K562 (cell line): ENCODE measurements around the gene OXNAD1. TPM values are rescaled to one million over a fixed set of nuclear protein-coding genes. Genes with fewer than 3 reads are reported as not detected.

ENCODE experiments used
- ATAC-seq: fragments of 200-7000 bp; cut with Tn5 transposase; 3 replicates; pipeline ENCODE4 v1.9.1; 2020; ENCODE audit warnings: moderate library complexity
- BruUV-seq: library from RNA; stranded (reverse); fragments of 400-500 nt; replicated peaks from 2 replicates; lab custom pipeline; 2021; lab: Mats Ljungman, UMichigan
- CTCF ChIA-PET: fragments of 300-600 bp; formaldehyde crosslinking; extraction: SDS; loops from one replicate; lab custom pipeline; 2021; ENCODE audit warnings: low intra/inter-chr PET ratio; lab: Yijun Ruan, JAX
- POLR2A ChIA-PET: fragments of 300-600, 350-650 bp; sonication (Branson Sonifier 250); formaldehyde crosslinking; extraction: SDS; loops from one replicate; lab custom pipeline; 2021; ENCODE audit warnings: antibody characterized with exemption, inconsistent platforms; lab: Yijun Ruan, JAX
- DNase-seq, 4 experiments: peaks; one replicate each; pipeline versions ENCODE4 v3.0.0 to v3.0.0-alpha.2; 2011 to 2018; ENCODE audit warnings: low spot score in 3 of 4, mixed read lengths in 3 of 4; ENCODE audit errors: extremely low read depth in 1 of 4
- FAIRE-seq: peaks from 2 replicates; lab custom pipeline; 2011; peaks lifted over from hg19 to GRCh38; lab: Jason Lieb, UNC
- H2AFZ ChIP-seq: 2 replicates; pipeline ENCODE4 v1.6.0; 2011; ENCODE audit warnings: low read depth, low read length, control low read depth, inconsistent platforms
- H3K27ac ChIP-seq: fragments of 200-600 bp; 3 replicates; pipeline ENCODE4 v1.8.0; 2011; ENCODE audit warnings: low read depth, mild to moderate bottlenecking, control low read depth, inconsistent platforms, low read length, moderate library complexity, mixed read lengths; ENCODE audit errors: extremely low read depth
- H3K27me3 ChIP-seq, 2 experiments: fragments of 300-600 bp in 1 of 2; 2 replicates in 1 of 2; 3 replicates in 1 of 2; pipeline versions ENCODE4 v1.6.0 to v1.8.0; 2011; ENCODE audit warnings: inconsistent platforms in 2 of 2, low read length in 2 of 2, mild to moderate bottlenecking in 1 of 2, mixed read lengths in 1 of 2, moderate library complexity in 1 of 2; ENCODE audit not compliant: control insufficient read depth in 2 of 2, insufficient read depth in 2 of 2
- H3K36me3 ChIP-seq: fragments of 300-600 bp; 3 replicates; pipeline ENCODE4 v1.8.0; 2011; ENCODE audit warnings: mild to moderate bottlenecking, low read length, inconsistent platforms; ENCODE audit not compliant: control insufficient read depth, insufficient read depth
- H3K4me1 ChIP-seq, 2 experiments: fragments of 200-600 bp in 1 of 2; replicated peaks in 1 of 2; 2 replicates in 1 of 2; 3 replicates in 1 of 2; pipeline versions ENCODE4 v1.5.1 to v1.8.0; 2011; ENCODE audit warnings: inconsistent platforms in 2 of 2, low read length in 2 of 2, mild to moderate bottlenecking in 1 of 2, mixed read lengths in 1 of 2, moderate library complexity in 1 of 2; ENCODE audit not compliant: control insufficient read depth in 2 of 2, insufficient read depth in 2 of 2
- H3K4me2 ChIP-seq: 2 replicates; pipeline ENCODE4 v1.6.1; 2011; ENCODE audit warnings: low read length, control low read depth, inconsistent platforms, mixed read lengths; ENCODE audit not compliant: insufficient read depth
- H3K4me3 ChIP-seq: fragments of 200-600 bp; sonication (generic), shearing (Covaris generic); 2 replicates; pipeline ENCODE4 v1.5.1; 2016; ENCODE audit warnings: control low read depth, inconsistent platforms
- H3K79me2 ChIP-seq: fragments of 200-600 bp; 3 replicates; pipeline ENCODE4 v1.8.0; 2011; ENCODE audit warnings: low read length, inconsistent platforms; ENCODE audit not compliant: control insufficient read depth, insufficient read depth
- H3K9ac ChIP-seq, 2 experiments: 2 replicates each; pipeline versions ENCODE4 v1.6.0 to v1.6.1; 2011; ENCODE audit warnings: low read depth in 2 of 2, low read length in 2 of 2, control low read depth in 1 of 2, inconsistent platforms in 1 of 2, mild to moderate bottlenecking in 1 of 2, mixed read lengths in 1 of 2; ENCODE audit not compliant: insufficient read depth in 1 of 2
- H3K9me1 ChIP-seq: one replicate; pipeline ENCODE4 v1.6.0; 2011; ENCODE audit warnings: inconsistent platforms, mild to moderate bottlenecking, low read length, moderate library complexity; ENCODE audit not compliant: control insufficient read depth, insufficient read depth
- H3K9me3 ChIP-seq: replicated peaks from 2 replicates; pipeline ENCODE4 v1.5.1; 2011; ENCODE audit warnings: low read depth, low read length, inconsistent platforms; ENCODE audit not compliant: control insufficient read depth, insufficient read depth
- H4K20me1 ChIP-seq: replicated peaks from 2 replicates; pipeline ENCODE4 v1.6.1; 2011; ENCODE audit warnings: low read length, inconsistent platforms, mixed read lengths; ENCODE audit not compliant: control insufficient read depth, insufficient read depth
- ARNT ChIP-seq, 2 experiments: fragments of 450-650 bp; IDR thresholded peaks; 2 replicates each; pipeline ENCODE4 v1.6.1; 2016; ENCODE audit warnings: mild to moderate bottlenecking in 1 of 2
- BCLAF1 ChIP-seq, 2 experiments: fragments of 450-650 bp in 1 of 2; IDR thresholded peaks; 2 replicates each; pipeline ENCODE4 v1.6.1; 2011 to 2017; ENCODE audit warnings: low read depth in 2 of 2, antibody characterized with exemption in 1 of 2, borderline replicate concordance in 1 of 2, low read length in 1 of 2, mild to moderate bottlenecking in 1 of 2, mixed read lengths in 1 of 2; ENCODE audit not compliant: control insufficient read depth in 1 of 2
- CREB5 ChIP-seq: fragments of 250-450 bp; sonication (Bioruptor Pico); IDR thresholded peaks from 2 replicates; pipeline ENCODE4 v1.5.0; 2020; ENCODE audit warnings: mild to moderate bottlenecking
- FOXA3 ChIP-seq, 2 experiments: fragments of 450-650 bp in 1 of 2; sonication (generic) in 1 of 2; formaldehyde crosslinking; IDR thresholded peaks in 1 of 2; conservative IDR thresholded peaks in 1 of 2; 2 replicates each; pipeline versions ENCODE4 v1.4.0 to v1.8.0; 2020 to 2022; ENCODE audit warnings: mild to moderate bottlenecking in 2 of 2, missing genetic modification reagents in 1 of 2
- KAT7 ChIP-seq: sonication (generic); formaldehyde crosslinking; IDR thresholded peaks from 2 replicates; pipeline ENCODE4 v1.8.0; 2022; ENCODE audit warnings: missing genetic modification reagents, mild to moderate bottlenecking, borderline replicate concordance
- NR1H2 ChIP-seq: sonication (generic); formaldehyde crosslinking; IDR thresholded peaks from 2 replicates; pipeline ENCODE4 v1.4.0; 2020; ENCODE audit warnings: mild to moderate bottlenecking, missing genetic modification reagents
- PHF21A ChIP-seq: fragments of 450-650 bp; IDR thresholded peaks from 2 replicates; pipeline ENCODE4 v1.6.1; 2017; ENCODE audit warnings: low read depth, borderline replicate concordance
- SREBF2 ChIP-seq: sonication (generic); formaldehyde crosslinking; IDR thresholded peaks from 2 replicates; pipeline ENCODE4 v1.4.0; 2020; ENCODE audit warnings: mild to moderate bottlenecking, missing genetic modification reagents
- THRB ChIP-seq: fragments of 450-650 bp; formaldehyde crosslinking; conservative IDR thresholded peaks from 2 replicates; pipeline ENCODE4 v1.4.0; 2022; ENCODE audit warnings: mild to moderate bottlenecking, missing genetic modification characterization
- XRCC4 ChIP-seq: IDR thresholded peaks from one replicate; pipeline ENCODE4 v1.6.1; 2011; ENCODE audit not compliant: insufficient read depth, insufficient read length; ENCODE audit errors: extremely low read depth
- ZNF561 ChIP-seq: fragments of 450-650 bp; formaldehyde crosslinking; conservative IDR thresholded peaks from 2 replicates; pipeline ENCODE4 v1.4.0; 2020; ENCODE audit warnings: mild to moderate bottlenecking, moderate library complexity
- WGBS: fragments of 100-300 bp; shearing (Covaris generic); methylation state at CpG from one replicate; pipeline ENCODE4 v1.1.6; 2016; ENCODE audit warnings: low coverage, mixed read lengths; ENCODE audit not compliant: insufficient coverage; ENCODE audit errors: missing lambda C conversion rate; 5-methylcytosine and 5-hydroxymethylcytosine counted together
- in situ Hi-C: fragments of 300-500 bp; cut with MboI; formaldehyde crosslinking; loops from 4 replicates; pipeline ENCODE4 v1.15.0; 2018; ENCODE audit warnings: inconsistent platforms, mixed read lengths
- intact Hi-C: fragments of 100-400 bp; cut with micrococcal nuclease; formaldehyde crosslinking; loops from 2 replicates; pipeline ENCODE4 v1.14.2; 2022
- polyA plus RNA-seq, 8 experiments: library from polyadenylated mRNA; depleted of rRNA in 4 of 8; stranded (reverse) in 5 of 8; unstranded in 3 of 8; fragments of >200 nt; fragmentation: Nextera tagmentation in 2 of 8; fragmentation: Illumina TruSeq in 1 of 8; extraction: Ambion mirVana in 2 of 8; extraction: Trizol in 1 of 8; gene quantifications; 2 replicates each; pipeline versions ENCODE4 v1.2.1 to v1.2.3, GENCODE V29; 2011 to 2014; ENCODE audit warnings: inconsistent platforms in 1 of 8, missing spikeins in 1 of 8
- total RNA-seq, 7 experiments: library from RNA; depleted of rRNA in 6 of 7; stranded (reverse); fragments of >200 nt in 6 of 7; fragmentation: Illumina TruSeq in 2 of 7; extraction: Trizol in 2 of 7; gene quantifications; 2 replicates each; pipeline versions ENCODE4 v1.2.1 to v1.2.3, GENCODE V29; 2011 to 2021; ENCODE audit warnings: low replicate concordance in 1 of 7

The OXNAD1 gene
- total and polyA plus RNA-seq, 9 of the 15 experiments (the other 6 are each of a cell fraction or from before 2014, with no cell fraction given) = 12.8 to 44.4 (median 41.1) TPM

GRCh38 chr3:16303037-16303575, 38.1 kb downstream of the OXNAD1 start (continued):
- TF ChIP-seq THRB (CRISPR knock-in tag) (no peak), FOXA3 (CRISPR knock-in tag; conservative IDR thresholded peaks at IDR 0.05 in 1 of 2, IDR thresholded peaks at IDR 0.05 in 1 of 2) (0 out of 4 replicates have a peak, but pooled peaks of 1 of the 2 experiments have one; percentile 16), XRCC4 (no peak)

GRCh38 chr3:16304061-16305010, 39.3 kb downstream of the OXNAD1 start:
- FAIRE-seq = peak; percentile 99
- Histone ChIP-seq H3K4me3 (no peak overlapping the region), H4K20me1 (peaks cover 15% of the 10 kb centered on the region), H3K4me2 (peak overlapping the region; percentile 59; the same call in 1 of the 2 replicates), H3K36me3 (peaks cover 88% of the 10 kb centered on the region), H3K27ac (peak overlapping the region; percentile 54), H2AFZ (no peak overlapping the region), H3K9ac (peak overlapping the region in 1 of 2 experiments; percentile 4; a peak in 1 of 4 replicates), H3K4me1 (peaks cover 11 to 58% of the 10 kb centered on the region in 2 experiments), H3K9me3 (no peaks in the 10 kb centered on the region), H3K9me1 (peaks cover 4% of the 10 kb centered on the region), H3K27me3 (no peaks in the 10 kb centered on the region), H3K79me2 (peaks cover 31% of the 10 kb centered on the region; the same call in 1 of the 3 replicates)
- no TSS peak for BruUV-seq
- ChIA-PET CTCF (no interaction called here), POLR2A (interaction anchor here (0.5 to 1.5 kb wide), 10 partner anchors 9 to 39 kb away, joined by 3 to 15 read pairs (median 4); partner anchors contain the start of genes DPH3 and OXNAD1)
- intact Hi-C loops (loop anchor here (1.0 kb wide), 2 partner anchors 14 to 242 kb away; no protein-coding TSS in a partner anchor), in situ Hi-C loops (no loop called here)
- peak; percentile 90 for ATAC-seq
- DNase-seq = peak; percentile 73 to 95 (median 86)
- WGBS = 7% methylated on average over 2 of the region's 2 CpGs
- TF ChIP-seq SREBF2 (CRISPR knock-in tag) (no peak), KAT7 (CRISPR knock-in tag) (no peak), PHF21A (peak; percentile 60; the same call in 1 of the 2 replicates), ARNT (IDR thresholded peaks at IDR 0.05) (peak; percentile 76 to 99; a peak in 3 of 4 replicates), ZNF561 (CRISPR knock-in tag) (no peak), CREB5 (CRISPR knock-in tag) (no peak), NR1H2 (CRISPR knock-in tag) (no peak), BCLAF1 (IDR thresholded peaks at IDR 0.05; ENCODE audit: borderline replicate concordance in 1 of 2, control insufficient read depth in 1 of 2, low read depth in 2 of 2, low read length in 1 of 2) (no peak)
